Adrenal gland (tissue), 5 donors: ENCODE data around the gene XRCC5.

Experiments
- CTCF ChIP-seq, 6 experiments: fragments of 450-650 bp in 4 of 6; fragments of 200-600 bp in 2 of 6; sonication (generic) in 1 of 6; IDR thresholded peaks; 1 replicate in 5 of 6; 2 replicates in 1 of 6; pipeline versions ENCODE4 v1.5.1 to v1.8.0; 2016 to 2021; ENCODE audit warnings: antibody characterized with exemption in 6 of 6, mild to moderate bottlenecking in 2 of 6, moderate library complexity in 1 of 6
- POLR2A ChIP-seq, 2 donors: fragments of 450-650 bp; IDR thresholded peaks; one replicate each; pipeline ENCODE4 v1.6.1; 2017; ENCODE audit warnings: antibody characterized with exemption in 2 of 2, mild to moderate bottlenecking in 2 of 2, moderate library complexity in 1 of 2
- donor health status: DM: no; HTN: no; CAD: no.

DNA sequence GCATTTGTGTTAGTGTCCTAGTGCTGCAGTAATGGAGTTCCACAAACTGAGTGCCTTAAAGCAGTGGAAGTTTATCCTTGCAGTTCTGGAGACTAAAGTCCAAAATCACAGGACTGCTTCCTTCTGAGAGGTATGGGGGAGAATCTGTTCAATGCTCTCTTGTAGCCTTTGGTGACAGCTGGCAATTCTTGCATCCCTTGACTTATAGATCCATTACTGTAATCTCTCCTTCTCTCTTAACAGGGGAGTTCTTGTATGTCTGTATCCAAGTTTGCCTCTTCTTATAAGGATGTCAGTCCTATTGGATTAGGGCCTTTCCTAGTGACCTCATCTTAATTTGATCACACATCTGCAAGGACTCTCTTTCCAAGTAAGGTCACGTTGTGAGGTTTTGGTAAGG is 69.9 kb downstream of the XRCC5 start:
- TF ChIP-seq CTCF (IDR thresholded peaks at IDR 0.05): no peak
- no peak for TF ChIP-seq POLR2A (IDR thresholded peaks at IDR 0.05)
